SJCRH30 (cell line): ENCODE measurements around the gene XIRP1. TPM values are rescaled to one million over a fixed set of nuclear protein-coding genes. Genes with fewer than 3 reads are reported as not detected.

Experiments
- DNase-seq, 2 experiments: peaks; one replicate each; pipeline ENCODE4 v3.0.0-alpha.2; 2015 to 2020
- H3K27ac ChIP-seq: fragments of 250-450 bp; sonication (Bioruptor Pico); 2 replicates; pipeline ENCODE4 v1.5.1; 2020; ENCODE audit warnings: mild to moderate bottlenecking, moderate library complexity
- H3K27me3 ChIP-seq: fragments of 250-450 bp; sonication (Bioruptor Pico); 2 replicates; pipeline ENCODE4 v1.5.1; 2020; ENCODE audit warnings: mild to moderate bottlenecking, moderate library complexity
- H3K36me3 ChIP-seq: fragments of 250-450 bp; sonication (Bioruptor Pico); 2 replicates; pipeline ENCODE4 v1.5.1; 2020; ENCODE audit warnings: mild to moderate bottlenecking, moderate library complexity
- H3K4me1 ChIP-seq: fragments of 250-450 bp; sonication (Bioruptor Pico); 2 replicates; pipeline ENCODE4 v1.5.1; 2020; ENCODE audit warnings: mild to moderate bottlenecking, moderate library complexity
- H3K4me3 ChIP-seq: fragments of 250-450 bp; sonication (Bioruptor Pico); 2 replicates; pipeline ENCODE4 v1.5.1; 2020; ENCODE audit warnings: mild to moderate bottlenecking, moderate library complexity
- H3K9me3 ChIP-seq: fragments of 250-450 bp; sonication (Bioruptor Pico); replicated peaks from 2 replicates; pipeline ENCODE4 v1.5.1; 2020; ENCODE audit warnings: mild to moderate bottlenecking, moderate library complexity
- total RNA-seq: library from RNA; depleted of rRNA; stranded (reverse); fragments of >200 nt; shearing (Covaris generic); gene quantifications from 2 replicates; pipeline ENCODE4 v1.2.3, GENCODE V29; 2014

The XIRP1 gene
- total RNA-seq, 1 experiment from 2014 or later = 0.91 TPM

DNA sequence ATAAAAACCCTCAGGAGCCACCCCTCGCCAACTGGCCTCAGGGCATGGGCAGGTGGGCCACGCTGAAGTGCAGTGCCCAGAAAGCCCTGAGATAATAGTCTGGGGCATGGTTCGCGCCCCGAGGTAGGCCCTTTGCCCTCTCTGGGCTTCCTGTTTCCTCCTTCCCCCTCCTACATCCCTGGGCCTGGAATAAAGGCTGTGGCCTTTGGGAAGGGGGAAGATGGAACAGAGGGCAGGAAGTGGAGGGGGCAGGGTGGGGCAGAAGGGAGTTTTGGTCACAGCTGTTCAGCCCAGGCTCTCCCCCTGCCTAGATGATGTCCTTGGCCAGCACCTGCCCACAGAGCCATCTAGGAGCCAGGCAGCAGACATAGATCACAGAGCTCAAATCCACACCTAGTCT lies 50.3 kb downstream of the XIRP1 start:
- DNase-seq = peak; percentile 61 to 68
- Histone ChIP-seq H3K27ac (peak overlapping the region; percentile 28; the same call in 1 of the 2 replicates), H3K9me3 (no peaks in the 10 kb centered on the region), H3K27me3 (no peaks in the 10 kb centered on the region), H3K36me3 (peaks cover 14% of the 10 kb centered on the region), H3K4me3 (no peak overlapping the region), H3K4me1 (peaks cover 28% of the 10 kb centered on the region)

DNA sequence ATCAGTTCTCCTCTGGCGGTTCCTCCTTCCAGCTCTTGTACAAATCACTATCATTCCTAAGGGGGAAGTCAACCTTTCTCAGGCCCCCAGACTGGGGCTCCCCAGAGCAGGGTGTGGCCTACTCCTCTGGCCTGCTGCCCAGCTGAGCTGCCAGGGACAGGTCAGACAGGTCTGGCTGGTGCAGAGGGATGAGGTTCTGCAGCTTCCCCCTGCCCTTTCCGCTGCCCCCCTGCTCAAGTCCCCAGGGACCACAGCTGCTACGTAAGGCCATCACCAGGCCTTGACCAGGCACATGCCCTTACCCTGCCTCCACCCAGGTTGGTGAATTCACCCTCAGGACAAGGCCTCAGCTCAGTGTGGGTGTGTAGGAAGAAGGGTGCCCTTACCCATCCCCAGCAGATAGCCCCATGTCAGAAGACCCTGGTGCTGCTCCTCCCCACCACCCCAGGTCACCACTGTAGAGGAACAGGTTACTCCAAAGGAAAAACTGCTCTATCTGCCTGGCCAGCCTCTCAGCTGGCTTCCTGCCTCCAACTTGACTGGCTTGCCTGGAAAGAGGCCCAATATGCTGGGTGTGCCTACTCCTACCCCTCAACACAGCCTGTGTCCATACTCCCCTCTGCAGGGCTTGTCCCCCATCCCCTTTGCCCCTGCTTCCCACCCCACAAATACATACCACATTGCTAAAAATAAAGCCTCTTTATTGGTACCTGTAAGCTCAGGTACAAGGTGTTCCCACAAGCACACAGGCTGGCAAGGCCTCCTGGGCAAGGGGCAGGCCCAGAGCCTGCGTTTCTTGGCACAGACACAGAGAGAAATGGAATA lies 51.0 kb downstream of the XIRP1 start:
- no peak overlapping the region for H3K4me3 ChIP-seq
- no peaks in the 10 kb centered on the region for H3K27me3 ChIP-seq
- H3K9me3 ChIP-seq = no peaks in the 10 kb centered on the region
- H3K27ac ChIP-seq = peak overlapping the region; percentile 28; the same call in 1 of the 2 replicates
- no peak for DNase-seq
- H3K36me3 ChIP-seq = peaks cover 14% of the 10 kb centered on the region
- H3K4me1 ChIP-seq = peaks cover 21% of the 10 kb centered on the region

DNA sequence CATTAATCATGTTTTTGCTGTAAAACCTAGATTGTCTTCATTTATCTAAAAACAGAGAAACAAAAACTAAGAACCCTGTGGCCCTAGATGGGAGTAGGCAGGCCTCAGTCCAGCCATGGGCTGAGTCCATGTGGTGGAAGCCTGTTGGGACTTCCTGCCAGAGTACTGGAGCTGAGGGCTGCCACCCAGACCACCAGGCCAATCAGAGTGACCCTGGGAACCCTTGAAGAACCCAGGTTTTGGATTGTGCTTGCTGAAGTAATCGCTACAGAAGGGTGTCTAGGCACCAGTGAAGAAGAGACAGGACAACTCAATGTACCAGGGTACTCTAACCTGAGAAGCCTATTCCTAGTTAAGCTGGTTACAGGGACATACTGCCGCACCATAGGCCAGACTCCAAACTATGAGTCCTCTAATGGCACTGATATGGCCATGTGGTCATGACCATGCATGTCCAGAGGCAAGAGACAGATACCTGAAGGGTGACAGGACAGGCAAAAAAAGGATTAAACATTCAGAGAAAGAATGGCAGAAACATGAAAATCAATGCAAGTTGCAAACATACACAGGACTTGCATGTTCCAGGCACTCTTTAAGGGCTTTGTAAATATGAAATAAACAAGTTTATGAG lies 51.9 kb downstream of the XIRP1 start:
- H3K27ac ChIP-seq = no peak overlapping the region

DNA sequence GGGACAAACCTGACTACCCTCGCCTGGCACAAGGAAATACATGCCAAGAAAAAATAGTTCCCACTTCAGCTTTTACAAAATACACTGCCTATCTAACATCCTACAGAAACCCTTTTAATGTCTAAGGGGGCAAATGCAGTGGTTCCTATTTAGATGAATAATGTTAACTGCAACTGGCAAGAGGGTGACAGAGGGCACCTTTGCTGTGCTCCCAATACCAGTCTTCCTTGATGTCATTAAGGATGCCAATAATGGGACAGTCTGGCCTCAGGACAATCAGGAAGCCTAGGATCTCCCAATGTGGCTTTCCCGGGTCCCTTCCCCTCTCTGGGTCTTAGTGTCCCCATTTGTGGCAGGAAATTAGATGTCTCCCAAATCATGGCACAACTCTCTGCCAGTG lies 53.0 kb downstream of the XIRP1 start:
- no peak overlapping the region for H3K4me3 ChIP-seq
- H3K4me1 ChIP-seq = peaks cover 13% of the 10 kb centered on the region
- peaks cover 8% of the 10 kb centered on the region for H3K36me3 ChIP-seq
- H3K27ac ChIP-seq = no peak overlapping the region
- no peak for DNase-seq
- H3K27me3 ChIP-seq = no peaks in the 10 kb centered on the region
- H3K9me3 ChIP-seq = no peaks in the 10 kb centered on the region

More for the DNA sequence above, 51.9 kb downstream of the XIRP1 start:
- no peaks in the 10 kb centered on the region for H3K27me3 ChIP-seq
- no peaks in the 10 kb centered on the region for H3K9me3 ChIP-seq
- peaks cover 13% of the 10 kb centered on the region for H3K4me1 ChIP-seq
- H3K36me3 ChIP-seq = peaks cover 11% of the 10 kb centered on the region
- H3K4me3 ChIP-seq = no peak overlapping the region
- DNase-seq = no peak

GRCh38 chr3:39138804-39139415 lies 53.5 kb downstream of the XIRP1 start:
- H3K36me3 ChIP-seq = peaks cover 8% of the 10 kb centered on the region
- no peak overlapping the region for H3K4me3 ChIP-seq
- no peaks in the 10 kb centered on the region for H3K27me3 ChIP-seq
- H3K4me1 ChIP-seq = peaks cover 13% of the 10 kb centered on the region
- no peaks in the 10 kb centered on the region for H3K9me3 ChIP-seq
- DNase-seq = no peak
- H3K27ac ChIP-seq = no peak overlapping the region

GRCh38 chr3:39137991-39138803 lies 54.2 kb downstream of the XIRP1 start:
- no peaks in the 10 kb centered on the region for H3K27me3 ChIP-seq
- no peaks in the 10 kb centered on the region for H3K9me3 ChIP-seq
- H3K4me3 ChIP-seq = no peak overlapping the region
- peaks cover 13% of the 10 kb centered on the region for H3K4me1 ChIP-seq
- no peak overlapping the region for H3K27ac ChIP-seq
- no peak for DNase-seq
- peaks cover 8% of the 10 kb centered on the region for H3K36me3 ChIP-seq

DNA sequence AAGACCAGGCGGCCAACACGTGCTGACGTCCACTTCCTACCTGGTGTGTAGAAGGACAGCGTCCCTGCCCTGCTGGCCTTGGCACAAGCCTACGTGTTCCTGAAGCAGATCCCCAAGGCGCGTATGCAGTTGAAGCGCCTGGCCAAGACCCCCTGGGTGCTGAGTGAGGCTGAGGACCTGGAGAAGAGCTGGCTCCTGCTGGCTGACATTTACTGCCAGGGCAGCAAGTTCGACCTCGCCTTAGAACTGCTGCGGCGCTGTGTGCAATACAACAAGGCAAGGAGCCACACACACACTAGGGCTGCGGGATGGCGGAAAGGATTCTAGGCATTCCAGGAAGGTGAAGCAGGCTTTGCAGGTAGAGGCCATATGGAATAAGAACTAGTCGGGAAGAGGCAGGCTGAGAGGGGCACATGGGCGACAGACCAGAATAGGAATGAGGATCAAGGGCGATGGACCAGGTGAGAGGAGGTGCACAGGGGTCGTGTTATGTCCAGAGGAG lies 54.9 kb downstream of the XIRP1 start:
- H3K4me1 ChIP-seq = peaks cover 8% of the 10 kb centered on the region
- H3K9me3 ChIP-seq = no peaks in the 10 kb centered on the region
- H3K27ac ChIP-seq = no peak overlapping the region
- DNase-seq = no peak
- H3K36me3 ChIP-seq = peaks cover 4% of the 10 kb centered on the region
- no peak overlapping the region for H3K4me3 ChIP-seq
- no peaks in the 10 kb centered on the region for H3K27me3 ChIP-seq

DNA sequence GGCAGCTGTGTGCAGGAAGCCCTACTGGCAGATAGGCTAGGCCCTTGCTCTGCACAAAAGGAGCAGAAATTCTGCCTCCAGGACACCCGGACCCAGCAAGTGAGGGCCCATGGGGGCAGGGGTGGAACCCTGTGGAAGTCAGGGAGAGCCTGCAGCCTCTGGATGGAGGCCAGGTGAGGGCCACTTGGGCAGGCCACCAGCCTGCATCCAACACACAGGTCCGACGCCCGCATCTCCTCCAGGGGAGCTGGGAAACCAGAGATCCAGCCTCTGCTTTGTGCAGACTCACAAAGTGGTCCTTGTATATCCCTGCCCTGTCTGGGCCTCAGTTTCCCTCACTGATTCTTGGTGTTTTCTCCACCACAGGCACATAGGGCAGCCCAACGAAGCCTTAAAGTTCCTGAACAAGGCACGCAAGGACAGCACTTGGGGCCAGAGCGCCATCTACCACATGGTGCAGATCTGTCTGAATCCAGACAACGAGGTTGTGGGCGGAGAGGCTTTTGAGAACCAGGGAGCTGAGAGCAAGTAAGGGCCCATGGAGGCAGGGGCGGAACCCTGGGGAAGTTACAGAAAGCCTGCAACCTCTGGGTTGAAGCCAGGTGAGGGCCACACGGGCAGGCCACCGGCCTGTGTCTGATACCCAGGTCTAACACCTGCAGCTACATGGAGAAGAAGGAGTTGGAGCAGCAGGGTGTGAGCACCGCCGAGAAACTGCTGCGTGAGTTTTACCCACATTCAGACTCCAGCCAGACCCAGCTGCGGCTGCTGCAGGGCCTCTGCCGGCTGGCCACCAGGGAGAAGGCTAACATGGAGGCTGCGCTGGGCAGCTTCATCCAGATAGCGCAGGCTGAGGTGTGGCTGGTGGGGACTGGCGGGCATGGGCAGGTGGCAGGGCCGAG lies 55.6 kb downstream of the XIRP1 start:
- Histone ChIP-seq H3K36me3 (peaks cover 3% of the 10 kb centered on the region; the same call in 1 of the 2 replicates), H3K9me3 (no peaks in the 10 kb centered on the region), H3K4me1 (peaks cover 1% of the 10 kb centered on the region), H3K27me3 (no peaks in the 10 kb centered on the region), H3K4me3 (no peak overlapping the region), H3K27ac (no peak overlapping the region)
- DNase-seq = no peak

DNA sequence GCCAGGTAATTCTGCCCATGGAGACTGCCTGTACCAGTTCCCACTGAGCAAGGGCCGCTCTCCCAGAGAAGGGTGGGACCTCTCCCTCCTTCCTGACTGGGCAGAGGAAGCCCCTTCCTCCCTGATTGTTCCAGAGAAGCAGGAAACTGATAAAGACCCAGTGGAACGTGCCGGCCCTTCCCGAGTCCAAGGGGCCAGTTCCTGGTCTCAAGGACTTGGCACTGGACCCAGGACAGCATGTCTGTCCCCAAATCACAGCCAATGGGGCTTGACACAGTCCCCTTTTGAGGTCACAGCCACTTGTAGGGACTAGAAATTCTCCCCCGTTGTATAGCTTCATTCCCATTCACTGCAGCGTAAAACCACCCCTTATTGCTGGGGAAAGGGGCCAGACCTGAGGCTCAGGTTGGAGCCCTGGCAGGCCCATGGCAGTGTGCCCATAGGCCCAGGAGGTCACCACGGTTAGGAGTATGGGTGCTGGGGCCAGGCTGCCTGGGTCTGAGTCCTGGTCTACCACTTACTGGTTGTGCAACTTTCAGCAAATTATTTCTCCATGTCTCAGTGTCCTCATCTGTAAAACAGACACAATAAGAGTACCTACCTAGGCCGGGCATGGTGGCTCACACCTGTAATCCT lies 57.1 kb downstream of the XIRP1 start:
- Histone ChIP-seq H3K27ac (no peak overlapping the region), H3K36me3 (no peaks in the 10 kb centered on the region), H3K4me1 (no peaks in the 10 kb centered on the region), H3K9me3 (no peaks in the 10 kb centered on the region), H3K27me3 (no peaks in the 10 kb centered on the region), H3K4me3 (no peak overlapping the region)
- DNase-seq = no peak

GRCh38 chr3:39134305-39134704 lies 58.1 kb downstream of the XIRP1 start:
- Histone ChIP-seq H3K27me3 (no peaks in the 10 kb centered on the region), H3K27ac (no peak overlapping the region), H3K4me3 (no peak overlapping the region), H3K36me3 (no peaks in the 10 kb centered on the region), H3K4me1 (no peaks in the 10 kb centered on the region), H3K9me3 (no peaks in the 10 kb centered on the region)
- DNase-seq = no peak

GRCh38 chr3:39133822-39134221 lies 58.6 kb downstream of the XIRP1 start:
- H3K36me3 ChIP-seq = no peaks in the 10 kb centered on the region
- no peaks in the 10 kb centered on the region for H3K27me3 ChIP-seq
- DNase-seq = no peak
- H3K4me3 ChIP-seq = no peak overlapping the region
- no peaks in the 10 kb centered on the region for H3K4me1 ChIP-seq
- no peaks in the 10 kb centered on the region for H3K9me3 ChIP-seq
- H3K27ac ChIP-seq = no peak overlapping the region
